Activated T-cell treated with anti-CD3 and anti-CD28 coated beads, Interleukin-2, amount 50 U/mL, for 72 hours (primary cell): ENCODE results near the gene CALML5. TPM values are rescaled to one million over a fixed set of nuclear protein-coding genes. Genes with fewer than 3 reads are reported as not detected.
"Not testable (repeated sequence)": the region's sequence is repeated elsewhere in the genome, so short reads cannot be mapped to it uniquely, and the experiment has no call there.

Experiments
- ATAC-seq, 2 donors: fragments of 150-1000 bp; cut with Tn5 transposase; replicated peaks in 1 of 2; 2 replicates each; pipeline ENCODE4 v1.10.0; 2021; ENCODE audit warnings: moderate library complexity in 2 of 2, mild to moderate bottlenecking in 1 of 2
- DNase-seq, 2 donors: peaks; one replicate each; pipeline ENCODE4 v3.0.0; 2021 to 2022; ENCODE audit warnings: mixed read lengths in 1 of 2
- H3K27ac Mint-ChIP-seq: one replicate; pipeline ENCODE4 v1.8.0; 2022; ENCODE audit warnings: mild to moderate bottlenecking, moderate library complexity, mixed read lengths
- H3K27me3 Mint-ChIP-seq: one replicate; pipeline ENCODE4 v1.8.0; 2022; ENCODE audit warnings: low read depth, mixed read lengths
- H3K36me3 Mint-ChIP-seq, 2 donors: one replicate each; pipeline ENCODE4 v1.8.0; 2022; ENCODE audit warnings: mixed read lengths in 2 of 2, mild to moderate bottlenecking in 1 of 2; ENCODE audit not compliant: insufficient read depth in 2 of 2
- H3K4me1 Mint-ChIP-seq: one replicate; pipeline ENCODE4 v1.8.0; 2022; ENCODE audit warnings: low read depth, mixed read lengths
- H3K4me3 Mint-ChIP-seq, 2 donors: one replicate each; pipeline ENCODE4 v1.8.0; 2022; ENCODE audit warnings: mild to moderate bottlenecking in 2 of 2, mixed read lengths in 2 of 2, moderate library complexity in 2 of 2
- H3K9me3 Mint-ChIP-seq, 2 donors: one replicate each; pipeline ENCODE4 v1.8.0; 2022; ENCODE audit warnings: mixed read lengths in 2 of 2
- total RNA-seq, 2 donors: library from RNA; stranded (reverse); gene quantifications; one replicate each; pipeline ENCODE4 v1.2.3, GENCODE V29; 2022

CALML5 gene
- total RNA-seq, 2 donors from 2014 or later = not detected

GRCh38 chr10:5475088-5475487, 24.3 kb downstream of the CALML5 start:
- not testable (repeated sequence) for H3K9me3 Mint-ChIP-seq, DNase-seq, H3K27me3 Mint-ChIP-seq, H3K36me3 Mint-ChIP-seq, H3K27ac Mint-ChIP-seq, ATAC-seq, H3K4me3 Mint-ChIP-seq, H3K4me1 Mint-ChIP-seq

GRCh38 chr10:5474642-5475041, 24.7 kb downstream of the CALML5 start:
- DNase-seq, H3K4me1 Mint-ChIP-seq, H3K9me3 Mint-ChIP-seq, ATAC-seq, H3K27ac Mint-ChIP-seq, H3K27me3 Mint-ChIP-seq, H3K4me3 Mint-ChIP-seq, H3K36me3 Mint-ChIP-seq: not testable (repeated sequence)

GRCh38 chr10:5470062-5470751, 29.2 kb downstream of the CALML5 start:
- no peak overlapping the region for H3K27ac Mint-ChIP-seq
- no peak for ATAC-seq
- peaks cover 0 to 1% of the 10 kb centered on the region in 2 donors for H3K36me3 Mint-ChIP-seq
- no peak for DNase-seq
- no peak overlapping the region for H3K4me3 Mint-ChIP-seq
- peaks cover 0 to 2% of the 10 kb centered on the region in 2 donors for H3K9me3 Mint-ChIP-seq
- no peaks in the 10 kb centered on the region for H3K27me3 Mint-ChIP-seq
- no peaks in the 10 kb centered on the region for H3K4me1 Mint-ChIP-seq

- Mint-ChIP-seq H3K27me3 (no peaks in the 10 kb centered on the region), H3K9me3 (peaks cover 0 to 2% of the 10 kb centered on the region in 2 donors), H3K36me3 (peaks cover 0 to 1% of the 10 kb centered on the region in 2 donors), H3K4me3 (no peak overlapping the region), H3K27ac (no peak overlapping the region), H3K4me1 (no peaks in the 10 kb centered on the region)
- ATAC-seq (no peak), DNase-seq (no peak)
Measured at GRCh38 chr10:5469353-5470061, 29.9 kb downstream of the CALML5 start.

- DNase-seq (no peak), ATAC-seq (no peak)
- Mint-ChIP-seq H3K27me3 (peaks cover 3% of the 10 kb centered on the region), H3K4me3 (no peak overlapping the region), H3K9me3 (peaks cover 0 to 2% of the 10 kb centered on the region in 2 donors), H3K27ac (no peak overlapping the region), H3K4me1 (no peaks in the 10 kb centered on the region), H3K36me3 (peaks cover 0 to 1% of the 10 kb centered on the region in 2 donors)
Measured at GRCh38 chr10:5468262-5469106, 30.9 kb downstream of the CALML5 start.

GRCh38 chr10:5467634-5468255, 31.6 kb downstream of the CALML5 start:
- Mint-ChIP-seq H3K27me3 (peaks cover 8% of the 10 kb centered on the region), H3K4me1 (no peaks in the 10 kb centered on the region), H3K9me3 (peaks cover 0 to 2% of the 10 kb centered on the region in 2 donors), H3K4me3 (no peak overlapping the region), H3K36me3 (peaks cover 0 to 1% of the 10 kb centered on the region in 2 donors), H3K27ac (no peak overlapping the region)
- ATAC-seq = no peak
- DNase-seq = no peak

- no peaks in the 10 kb centered on the region for H3K4me1 Mint-ChIP-seq
- H3K36me3 Mint-ChIP-seq = peaks cover 0 to 1% of the 10 kb centered on the region in 2 donors
- ATAC-seq = no peak
- no peak overlapping the region for H3K27ac Mint-ChIP-seq
- H3K27me3 Mint-ChIP-seq = peaks cover 8% of the 10 kb centered on the region
- no peak for DNase-seq
- peaks cover 0 to 2% of the 10 kb centered on the region in 2 donors for H3K9me3 Mint-ChIP-seq
- H3K4me3 Mint-ChIP-seq = no peak overlapping the region
Measured at GRCh38 chr10:5467207-5467535, 32.2 kb downstream of the CALML5 start.

- Mint-ChIP-seq H3K9me3 (peaks cover 0 to 2% of the 10 kb centered on the region in 2 donors), H3K27ac (no peak overlapping the region), H3K4me3 (no peak overlapping the region), H3K36me3 (peaks cover 0 to 1% of the 10 kb centered on the region in 2 donors), H3K27me3 (peaks cover 8% of the 10 kb centered on the region), H3K4me1 (no peaks in the 10 kb centered on the region)
- no peak for ATAC-seq
- no peak for DNase-seq
Measured at GRCh38 chr10:5466451-5467206, 32.7 kb downstream of the CALML5 start.

GRCh38 chr10:5465976-5466450, 33.4 kb downstream of the CALML5 start:
- H3K4me3 Mint-ChIP-seq = no peak overlapping the region
- H3K27ac Mint-ChIP-seq = no peak overlapping the region
- H3K9me3 Mint-ChIP-seq = peaks cover 0 to 2% of the 10 kb centered on the region in 2 donors
- peaks cover 0 to 1% of the 10 kb centered on the region in 2 donors for H3K36me3 Mint-ChIP-seq
- H3K4me1 Mint-ChIP-seq = no peaks in the 10 kb centered on the region
- DNase-seq (no peak), ATAC-seq (no peak)
- peaks cover 8% of the 10 kb centered on the region for H3K27me3 Mint-ChIP-seq

GRCh38 chr10:5464546-5464945, 34.8 kb downstream of the CALML5 start:
- H3K4me1 Mint-ChIP-seq = no peaks in the 10 kb centered on the region
- H3K36me3 Mint-ChIP-seq = peaks cover 0 to 1% of the 10 kb centered on the region in 2 donors
- peaks cover 8% of the 10 kb centered on the region for H3K27me3 Mint-ChIP-seq
- H3K27ac Mint-ChIP-seq = no peak overlapping the region
- no peak for DNase-seq
- H3K9me3 Mint-ChIP-seq = peaks cover 0 to 2% of the 10 kb centered on the region in 2 donors
- H3K4me3 Mint-ChIP-seq = no peak overlapping the region
- no peak for ATAC-seq

- Mint-ChIP-seq H3K27me3 (peaks cover 8% of the 10 kb centered on the region), H3K4me1 (peaks cover 7% of the 10 kb centered on the region), H3K27ac (no peak overlapping the region), H3K4me3 (no peak overlapping the region), H3K9me3 (no peaks in the 10 kb centered on the region), H3K36me3 (peaks cover 0 to 8% of the 10 kb centered on the region in 2 donors)
- no peak for DNase-seq
- no peak for ATAC-seq
Measured at GRCh38 chr10:5462841-5463293, 36.5 kb downstream of the CALML5 start.
